GM12878 (cell line): ENCODE data around the gene CACUL1. TPM values are rescaled to one million over a fixed set of nuclear protein-coding genes. Genes with fewer than 3 reads are reported as not detected.
"Not testable (repeated sequence)": the region's sequence is repeated elsewhere in the genome, so short reads cannot be mapped to it uniquely, and the experiment has no call there.

Source experiments
- ATAC-seq: fragments of 200-7000 bp; cut with Tn5 transposase; 3 replicates; pipeline ENCODE4 v1.9.1; 2020; ENCODE audit warnings: mild to moderate bottlenecking, moderate library complexity
- BruUV-seq: library from RNA; stranded (reverse); fragments of 400-500 nt; replicated peaks from 2 replicates; lab custom pipeline; 2021; lab: Mats Ljungman, UMichigan
- CTCF ChIA-PET: fragments of 300-600 bp; sonication (Branson Sonifier 250); formaldehyde crosslinking; extraction: SDS; loops from one replicate; lab custom pipeline; 2021; ENCODE audit warnings: inconsistent platforms; lab: Yijun Ruan, JAX
- POLR2A ChIA-PET: fragments of 350-600 bp; formaldehyde crosslinking; extraction: SDS; loops from one replicate; lab custom pipeline; 2021; ENCODE audit warnings: inconsistent platforms; lab: Charles Lee
- RAD21 ChIA-PET: fragments of 300-600 bp; sonication (Branson Sonifier 250); formaldehyde crosslinking; loops from one replicate; lab custom pipeline; 2023; ENCODE audit warnings: antibody characterized with exemption; ENCODE audit not compliant: unreplicated experiment; lab: Charles Lee
- SMC1A ChIA-PET: fragments of 300-600 bp; sonication (Branson Sonifier 250); formaldehyde crosslinking; loops from one replicate; lab custom pipeline; 2023; ENCODE audit not compliant: unreplicated experiment, uncharacterized antibody; lab: Charles Lee
- DNase-seq: peaks from one replicate; pipeline ENCODE4 v3.0.0-alpha.2; 2011; ENCODE audit warnings: low read depth, low spot score
- FAIRE-seq: peaks from 3 replicates; lab custom pipeline; 2011; peaks lifted over from hg19 to GRCh38; lab: Jason Lieb, UNC
- H2AFZ ChIP-seq: 2 replicates; pipeline ENCODE4 v1.6.0; 2011; ENCODE audit warnings: low read depth, low read length, control low read depth; ENCODE audit not compliant: control insufficient read depth
- H3K27ac ChIP-seq: 2 replicates; pipeline ENCODE4 v1.5.1; 2011; ENCODE audit warnings: control low read depth; ENCODE audit not compliant: control insufficient read depth, insufficient read depth
- H3K27me3 ChIP-seq, 2 experiments: replicated peaks in 1 of 2; 2 replicates each; pipeline versions ENCODE4 v1.6.0 to v1.6.1; 2011; ENCODE audit warnings: low read length in 1 of 2; ENCODE audit not compliant: control insufficient read depth in 2 of 2, insufficient read depth in 2 of 2
- H3K36me3 ChIP-seq, 2 experiments: 2 replicates each; pipeline ENCODE4 v1.5.1; 2011; ENCODE audit warnings: low read length in 1 of 2; ENCODE audit not compliant: control insufficient read depth in 2 of 2, insufficient read depth in 2 of 2
- H3K4me1 ChIP-seq: 2 replicates; pipeline ENCODE4 v1.6.1; 2011; ENCODE audit warnings: mild to moderate bottlenecking, low read length, moderate library complexity, mixed read lengths; ENCODE audit not compliant: control insufficient read depth, insufficient read depth
- H3K4me2 ChIP-seq: 2 replicates; pipeline ENCODE4 v1.6.0; 2011; ENCODE audit warnings: control low read depth; ENCODE audit not compliant: control insufficient read depth, insufficient read depth
- H3K4me3 ChIP-seq: fragments of 200-600 bp; sonication (generic); 2 replicates; pipeline ENCODE4 v1.5.1; 2016
- H3K79me2 ChIP-seq: 2 replicates; pipeline ENCODE4 v1.6.0; 2011; ENCODE audit warnings: low read length; ENCODE audit not compliant: control insufficient read depth, insufficient read depth
- H3K9ac ChIP-seq: 2 replicates; pipeline ENCODE4 v1.8.0; 2011; ENCODE audit warnings: low read length, control low read depth, mixed read lengths; ENCODE audit not compliant: control insufficient read depth, insufficient read depth
- H3K9me3 ChIP-seq: replicated peaks from 3 replicates; pipeline ENCODE4 v1.5.1; 2011; ENCODE audit warnings: mild to moderate bottlenecking, low read length; ENCODE audit not compliant: control insufficient read depth, insufficient read depth
- H4K20me1 ChIP-seq: 2 replicates; pipeline ENCODE4 v1.6.0; 2011; ENCODE audit not compliant: control insufficient read depth, insufficient read depth
- ZNF384 ChIP-seq: IDR thresholded peaks from 2 replicates; pipeline ENCODE4 v1.6.1; 2012; ENCODE audit warnings: low read depth, mild to moderate bottlenecking, low read length, improper control_type of control experiment, borderline replicate concordance
- WGBS: methylation state at CpG from one replicate; pipeline ENCODE4 v1.1.6; 2016; ENCODE audit warnings: low lambda C conversion rate; ENCODE audit not compliant: insufficient replicate concordance, insufficient coverage; ENCODE audit errors: missing lambda C conversion rate; 5-methylcytosine and 5-hydroxymethylcytosine counted together
- in situ Hi-C: fragments of 300-500 bp; cut with MboI; formaldehyde crosslinking; loops from 9 replicates; pipeline ENCODE4 v1.14.3; 2018; ENCODE audit warnings: mixed read lengths
- intact Hi-C: fragments of 100-400 bp; cut with micrococcal nuclease; formaldehyde crosslinking; loops from one replicate; pipeline ENCODE4 v1.14.2; 2022; ENCODE audit not compliant: unreplicated experiment
- polyA plus RNA-seq, 11 experiments: library from polyadenylated mRNA; depleted of rRNA in 4 of 11; unstranded in 6 of 11; stranded (reverse) in 5 of 11; fragments of >200 nt; fragmentation: Nextera tagmentation in 4 of 11; fragmentation: Illumina TruSeq in 1 of 11; extraction: Ambion mirVana in 4 of 11; extraction: Trizol in 1 of 11; gene quantifications; 1 replicate in 1 of 11; 2 replicates in 10 of 11; pipeline versions ENCODE4 v1.2.1 to v1.2.3, GENCODE V29; 2011 to 2016; ENCODE audit warnings: inconsistent platforms in 2 of 11, missing spikeins in 2 of 11, low read depth in 1 of 11
- total RNA-seq, 4 experiments: library from RNA; depleted of rRNA in 3 of 4; stranded (reverse); fragments of >200 nt in 3 of 4; fragmentation: Illumina TruSeq in 1 of 4; extraction: Trizol in 1 of 4; gene quantifications; 2 replicates each; pipeline versions ENCODE4 v1.2.1 to v1.2.3, GENCODE V29; 2013 to 2021

The CACUL1 gene
- total and polyA plus RNA-seq, 10 of the 15 experiments (the other 5 are each of a cell fraction or from before 2014, with no cell fraction given) = 7.4 to 23.2 (median 13.0) TPM

DNA sequence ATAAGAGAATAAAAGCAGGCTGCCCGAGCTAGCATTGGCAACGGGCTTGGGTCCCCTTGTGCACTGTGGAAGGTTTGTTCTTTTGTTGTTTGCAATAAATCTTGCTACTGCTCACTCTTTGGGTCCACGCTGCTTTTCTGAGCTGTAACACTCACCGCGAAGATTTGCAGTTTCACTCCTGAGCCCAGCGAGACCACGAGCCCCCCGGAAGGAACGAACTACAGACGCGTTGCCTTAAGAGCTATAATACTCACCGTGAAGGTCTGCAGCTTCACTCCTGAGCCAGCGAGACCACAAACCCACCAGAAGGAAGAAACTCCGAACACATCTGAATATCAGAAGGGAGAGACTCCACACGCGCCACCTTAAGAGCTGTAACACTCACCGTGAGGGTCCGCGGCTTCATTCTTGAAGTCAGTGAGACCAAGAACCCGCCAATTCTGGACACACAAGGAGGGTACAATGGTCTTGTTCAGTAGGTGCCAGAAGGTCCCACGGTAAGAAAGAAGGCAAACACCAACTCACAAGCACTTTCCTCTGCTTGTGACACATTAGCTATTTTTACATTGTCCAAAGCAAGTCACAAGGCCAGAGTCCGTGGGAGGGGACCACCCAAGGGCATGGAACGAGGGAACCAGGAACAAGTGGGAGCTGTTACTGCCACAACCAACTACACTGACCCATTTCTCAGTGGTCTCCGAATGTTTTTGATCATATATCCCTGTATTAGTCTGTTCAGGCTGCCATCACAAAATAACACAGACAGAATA is 29.2 kb upstream of the CACUL1 start:
- in situ Hi-C loops (no loop called here), intact Hi-C loops (no loop called here)
- no peaks in the 10 kb centered on the region for H3K4me1 ChIP-seq
- no peak overlapping the region for H3K9ac ChIP-seq
- 57% methylated on average over 24 of the region's 24 CpGs for WGBS
- no peaks in the 10 kb centered on the region for H3K9me3 ChIP-seq
- no peak overlapping the region for H3K27ac ChIP-seq
- no peak overlapping the region for H2AFZ ChIP-seq
- no TSS peak for BruUV-seq
- H3K27me3 ChIP-seq = no peaks in the 10 kb centered on the region
- no peak for DNase-seq
- ATAC-seq = no peak
- ChIA-PET POLR2A (no interaction called here), CTCF (interaction anchor here (0.6 to 1.4 kb wide), 3 partner anchors 16 to 634 kb away, joined by 3 to 4 read pairs (median 4); no protein-coding TSS in a partner anchor), SMC1A (interaction anchor here (0.5 kb wide), 1 partner anchor 1447 kb away, joined by 3 read pairs; no protein-coding TSS in a partner anchor), RAD21 (no interaction called here)
- H4K20me1 ChIP-seq = no peaks in the 10 kb centered on the region
- no peak for FAIRE-seq
- H3K79me2 ChIP-seq = no peaks in the 10 kb centered on the region
- no peak for TF ChIP-seq ZNF384
- H3K4me3 ChIP-seq = no peak overlapping the region
- no peaks in the 10 kb centered on the region for H3K36me3 ChIP-seq
- H3K4me2 ChIP-seq = no peak overlapping the region

DNA sequence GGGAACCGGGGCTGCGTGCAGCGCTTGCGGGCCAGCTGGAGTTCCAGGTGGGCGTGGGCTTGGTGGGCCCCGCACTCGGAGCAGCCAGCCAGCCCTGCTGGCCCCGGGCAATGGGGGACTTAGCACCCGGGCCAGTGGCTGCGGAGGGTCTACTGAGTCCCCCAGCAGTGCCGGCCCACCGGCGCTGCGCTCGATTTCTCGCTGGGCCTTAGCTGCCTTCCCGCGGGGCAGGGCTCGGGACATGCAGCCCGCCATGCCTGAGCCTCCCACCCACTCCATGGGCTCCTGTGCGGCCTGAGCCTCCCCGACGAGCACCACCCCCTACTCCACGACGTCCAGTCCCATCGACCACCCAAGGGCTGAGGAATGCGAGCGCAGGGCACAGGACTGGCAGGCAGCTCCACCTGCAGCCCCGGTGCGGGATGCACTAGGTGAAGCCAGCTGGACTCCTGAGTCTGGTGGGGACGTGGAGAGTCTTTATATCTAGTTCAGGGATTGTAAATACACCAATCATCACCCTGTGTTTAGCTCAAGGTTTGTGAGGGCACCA is 28.2 kb upstream of the CACUL1 start:
- FAIRE-seq, CTCF ChIA-PET, H3K79me2 ChIP-seq, in situ Hi-C loops, H3K27me3 ChIP-seq, H3K9ac ChIP-seq, H3K9me3 ChIP-seq, H3K27ac ChIP-seq, DNase-seq, ATAC-seq, H3K36me3 ChIP-seq, H3K4me2 ChIP-seq, H3K4me3 ChIP-seq, H3K4me1 ChIP-seq, POLR2A ChIA-PET, H2AFZ ChIP-seq, BruUV-seq, H4K20me1 ChIP-seq, intact Hi-C loops, RAD21 ChIA-PET: not testable (repeated sequence)
- 68% methylated on average over 25 of the region's 31 CpGs for WGBS
- SMC1A ChIA-PET = interaction anchor here (0.5 kb wide), 1 partner anchor 1446 kb away, joined by 3 read pairs; no protein-coding TSS in a partner anchor
